Cardiac fibroblast (primary cell): Measurements from ENCODE around the gene OPA1.

Experiments used
- DNase-seq, 2 donors: peaks; one replicate each; pipeline versions ENCODE4 v3.0.0 to v3.0.0-alpha.2; 2010; ENCODE audit warnings: low read depth in 2 of 2
- H3K4me3 ChIP-seq, 2 donors: replicated peaks in 1 of 2; 1 replicate in 1 of 2; 2 replicates in 1 of 2; pipeline ENCODE4 v1.5.1; 2011; ENCODE audit warnings: low read depth in 2 of 2, low read length in 2 of 2, mild to moderate bottlenecking in 2 of 2, moderate library complexity in 1 of 2
- CTCF ChIP-seq: IDR thresholded peaks from one replicate; pipeline ENCODE4 v1.5.1; 2011; ENCODE audit warnings: low read depth, mild to moderate bottlenecking, low read length, inconsistent platforms

Gene OPA1

GRCh38 chr3:193735850-193736249 lies 142.8 kb downstream of the OPA1 start:
- no peak for DNase-seq
- no peak for TF ChIP-seq CTCF
- H3K4me3 ChIP-seq, result no peak overlapping the region

DNA sequence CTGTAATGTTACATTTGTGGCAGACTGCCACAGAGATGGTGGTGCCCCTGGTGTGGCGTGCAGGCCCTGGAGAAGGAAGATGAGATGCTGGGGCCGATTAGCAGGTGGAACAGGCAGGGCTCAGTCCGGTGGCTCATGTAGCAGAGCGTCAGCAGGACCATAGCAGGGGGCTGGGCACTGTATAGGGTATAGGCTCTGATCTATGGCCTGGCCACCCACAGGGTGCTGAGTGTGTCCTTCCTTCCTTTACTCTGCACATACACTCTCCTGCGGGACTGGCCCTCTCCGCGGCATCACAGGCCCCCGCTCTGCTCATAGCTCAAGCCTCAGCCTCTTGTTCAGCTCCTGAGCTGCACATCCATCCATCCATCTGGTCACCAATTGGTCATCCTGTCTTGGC lies 143.6 kb downstream of the OPA1 start:
- TF ChIP-seq CTCF, result no peak
- no peak overlapping the region for H3K4me3 ChIP-seq
- DNase-seq, result no peak

- no peak for TF ChIP-seq CTCF
- no peak for DNase-seq
- H3K4me3 ChIP-seq, result no peak overlapping the region
Measured at GRCh38 chr3:193737191-193737751, 144.3 kb downstream of the OPA1 start.

DNA sequence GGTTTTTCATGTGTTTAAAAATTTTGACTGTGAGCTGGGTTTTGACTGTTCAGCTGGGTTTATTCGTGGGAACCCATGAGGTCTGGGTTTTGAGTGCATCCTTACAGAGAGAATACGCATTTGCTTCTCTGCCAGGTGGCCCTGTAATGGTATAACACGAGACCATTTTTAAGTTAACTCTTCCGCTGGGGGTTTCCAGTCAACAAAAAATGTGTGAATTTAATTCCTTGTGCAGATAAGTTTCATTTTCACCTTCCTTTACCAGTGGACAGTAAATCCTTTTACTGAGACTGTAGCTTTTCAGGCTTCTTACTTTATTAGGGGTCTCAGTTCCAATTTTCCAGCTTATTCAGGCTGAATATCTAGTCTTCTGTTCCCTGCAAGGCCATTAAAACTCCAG lies 149.6 kb downstream of the OPA1 start:
- TF ChIP-seq CTCF, result no peak
- no peak overlapping the region for H3K4me3 ChIP-seq
- DNase-seq, result no peak

GRCh38 chr3:193743702-193744047 lies 150.7 kb downstream of the OPA1 start:
- DNase-seq, result peak in 1 of 2 donors; percentile 13
- no peak for TF ChIP-seq CTCF
- no peak overlapping the region for H3K4me3 ChIP-seq

GRCh38 chr3:193744048-193744821 lies 151.2 kb downstream of the OPA1 start:
- no peak for DNase-seq
- no peak overlapping the region for H3K4me3 ChIP-seq
- TF ChIP-seq CTCF, result no peak
